HepG2 (cell line): ENCODE results near the gene SPHK2. TPM values are rescaled to one million over a fixed set of nuclear protein-coding genes. Genes with fewer than 3 reads are reported as not detected.

Source experiments
- ATAC-seq: fragments of 200-7000 bp; cut with Tn5 transposase; 3 replicates; pipeline ENCODE4 v1.9.1; 2020; ENCODE audit warnings: mild to moderate bottlenecking, moderate library complexity
- BruUV-seq: library from RNA; stranded (reverse); fragments of 400-500 nt; replicated peaks from 2 replicates; lab custom pipeline; 2021; lab: Mats Ljungman, UMichigan
- CTCF ChIA-PET: fragments of 300-600 bp; formaldehyde crosslinking; extraction: SDS; loops from one replicate; lab custom pipeline; 2021; ENCODE audit warnings: low total read pairs, inconsistent platforms, low intra/inter-chr PET ratio; lab: Yijun Ruan, JAX
- POLR2A ChIA-PET: fragments of 350-600 bp; sonication (Branson Sonifier 250); formaldehyde crosslinking; loops from one replicate; lab custom pipeline; 2020; ENCODE audit warnings: antibody characterized with exemption, inconsistent platforms; lab: Yijun Ruan, JAX
- DNase-seq: peaks from one replicate; pipeline ENCODE4 v3.0.0-alpha.2; 2015; ENCODE audit warnings: low spot score
- FAIRE-seq: peaks from 3 replicates; lab custom pipeline; 2011; peaks lifted over from hg19 to GRCh38; lab: Jason Lieb, UNC
- H2AFZ ChIP-seq: one replicate; pipeline ENCODE4 v1.6.1; 2011; ENCODE audit warnings: low read length, inconsistent platforms
- H3K27ac ChIP-seq: fragments of 300-600 bp; 3 replicates; pipeline ENCODE4 v1.8.0; 2011; ENCODE audit warnings: mixed run types, mild to moderate bottlenecking, mixed read lengths, low read length, inconsistent platforms; ENCODE audit not compliant: insufficient read depth; ENCODE audit errors: extremely low read length
- H3K27me3 ChIP-seq, 2 experiments: fragments of 200-600 bp in 1 of 2; 2 replicates in 1 of 2; 3 replicates in 1 of 2; pipeline versions ENCODE4 v1.6.0 to v1.8.0; 2011; ENCODE audit warnings: low read length in 2 of 2, mild to moderate bottlenecking in 2 of 2, moderate library complexity in 2 of 2, inconsistent platforms in 1 of 2; ENCODE audit not compliant: insufficient read depth in 2 of 2, control insufficient read depth in 1 of 2
- H3K36me3 ChIP-seq, 2 experiments: fragments of 200-600 bp in 1 of 2; replicated peaks in 1 of 2; 2 replicates in 1 of 2; 3 replicates in 1 of 2; pipeline versions ENCODE4 v1.5.1 to v1.8.0; 2011; ENCODE audit warnings: low read length in 2 of 2, inconsistent platforms in 1 of 2; ENCODE audit not compliant: insufficient read depth in 2 of 2, control insufficient read depth in 1 of 2
- H3K4me1 ChIP-seq: 2 replicates; pipeline ENCODE4 v1.5.1; 2012; ENCODE audit warnings: low read length, inconsistent platforms; ENCODE audit not compliant: insufficient read depth
- H3K4me2 ChIP-seq: 2 replicates; pipeline ENCODE4 v1.6.0; 2011; ENCODE audit warnings: low read depth, low read length, inconsistent platforms
- H3K4me3 ChIP-seq, 3 experiments: fragments of 200-600 bp in 1 of 3; sonication (generic), shearing (Covaris generic) in 1 of 3; replicated peaks in 1 of 3; 2 replicates each; pipeline ENCODE4 v1.5.1; 2011 to 2016; ENCODE audit warnings: low read length in 3 of 3, inconsistent platforms in 2 of 3, low read depth in 2 of 3, mild to moderate bottlenecking in 2 of 3, control low read depth in 1 of 3, mixed read lengths in 1 of 3; ENCODE audit not compliant: insufficient read depth in 1 of 3
- H3K79me2 ChIP-seq: one replicate; pipeline ENCODE4 v1.6.1; 2011; ENCODE audit warnings: low read length, inconsistent platforms; ENCODE audit not compliant: insufficient read depth
- H3K9ac ChIP-seq: 2 replicates; pipeline ENCODE4 v1.6.0; 2011; ENCODE audit warnings: mild to moderate bottlenecking, low read depth, low read length, inconsistent platforms; ENCODE audit not compliant: insufficient read depth
- H3K9me3 ChIP-seq: 2 replicates; pipeline ENCODE4 v1.5.1; 2012; ENCODE audit warnings: mild to moderate bottlenecking, low read length
- H4K20me1 ChIP-seq: 2 replicates; pipeline ENCODE4 v1.6.0; 2011; ENCODE audit warnings: inconsistent platforms, mild to moderate bottlenecking, low read length, moderate library complexity; ENCODE audit not compliant: insufficient read depth
- BHLHE40 ChIP-seq: IDR thresholded peaks from 2 replicates; pipeline ENCODE4 v1.6.1; 2011; ENCODE audit warnings: low read length, improper control_type of control experiment
- CSRNP1 ChIP-seq: sonication (generic); formaldehyde crosslinking; IDR thresholded peaks from 2 replicates; pipeline ENCODE4 v1.8.1; 2023; ENCODE audit warnings: mild to moderate bottlenecking, missing genetic modification reagents
- DBP ChIP-seq: sonication (generic); formaldehyde crosslinking; IDR thresholded peaks from 2 replicates; pipeline ENCODE4 v1.4.0; 2020; ENCODE audit warnings: missing genetic modification reagents; ENCODE audit errors: not compliant biosample characterization
- DMAP1 ChIP-seq: IDR thresholded peaks from 2 replicates; pipeline ENCODE4 v1.6.1; 2016
- FOXO1 ChIP-seq: sonication (generic); formaldehyde crosslinking; IDR thresholded peaks from 2 replicates; pipeline ENCODE4 v1.4.0; 2020; ENCODE audit warnings: missing genetic modification reagents
- GMEB1 ChIP-seq: sonication (generic); formaldehyde crosslinking; IDR thresholded peaks from 2 replicates; pipeline ENCODE4 v1.5.1; 2020; ENCODE audit warnings: missing genetic modification reagents, mild to moderate bottlenecking, borderline replicate concordance
- KDM4B ChIP-seq: sonication (generic); formaldehyde crosslinking; IDR thresholded peaks from 2 replicates; pipeline ENCODE4 v1.4.0; 2020; ENCODE audit warnings: missing genetic modification reagents
- KMT2A ChIP-seq: sonication (generic); formaldehyde crosslinking; IDR thresholded peaks from 2 replicates; pipeline ENCODE4 v1.4.0; 2020; ENCODE audit warnings: missing genetic modification reagents
- NR2F6 ChIP-seq, 2 experiments: IDR thresholded peaks; 2 replicates each; pipeline ENCODE4 v1.6.1; 2016; ENCODE audit warnings: antibody characterized with exemption in 1 of 2, mild to moderate bottlenecking in 1 of 2
- RELA ChIP-seq: sonication (generic); formaldehyde crosslinking; IDR thresholded peaks from 2 replicates; pipeline ENCODE4 v1.4.0; 2020; ENCODE audit warnings: missing genetic modification reagents
- SOX5 ChIP-seq: IDR thresholded peaks from 2 replicates; pipeline ENCODE4 v1.6.1; 2016; ENCODE audit warnings: borderline replicate concordance
- TRIM22 ChIP-seq: fragments of 450-650 bp; IDR thresholded peaks from 2 replicates; pipeline ENCODE4 v1.6.1; 2017
- ZNF143 ChIP-seq: sonication (generic); formaldehyde crosslinking; IDR thresholded peaks from 2 replicates; pipeline ENCODE4 v1.4.0; 2020; ENCODE audit warnings: missing genetic modification reagents
- ZNF17 ChIP-seq: sonication (generic); formaldehyde crosslinking; IDR thresholded peaks from 2 replicates; pipeline ENCODE4 v1.5.0; 2020; ENCODE audit warnings: mild to moderate bottlenecking, missing genetic modification reagents
- ZNF543 ChIP-seq: sonication (generic); formaldehyde crosslinking; IDR thresholded peaks from 2 replicates; pipeline ENCODE4 v1.4.0; 2020; ENCODE audit warnings: mild to moderate bottlenecking, missing genetic modification reagents
- ZNF589 ChIP-seq: sonication (generic); formaldehyde crosslinking; conservative IDR thresholded peaks from 2 replicates; pipeline ENCODE4 v1.8.0; 2022; ENCODE audit warnings: mild to moderate bottlenecking, moderate library complexity, missing genetic modification reagents
- ZNF879 ChIP-seq: sonication (generic); formaldehyde crosslinking; IDR thresholded peaks from 2 replicates; pipeline ENCODE4 v1.8.1; 2023; ENCODE audit warnings: missing genetic modification reagents
- WGBS: methylation state at CpG from one replicate; pipeline ENCODE4 v1.1.6; 2017; ENCODE audit warnings: low lambda C conversion rate; 5-methylcytosine and 5-hydroxymethylcytosine counted together
- in situ Hi-C: cut with HindIII; loops from 2 replicates; pipeline ENCODE4 v1.10.0; 2017; ENCODE audit warnings: low pct_unique_long_range_greater_than_20kb; ENCODE audit not compliant: extremely low pct_ligation_motif_present
- intact Hi-C: fragments of 100-400 bp; cut with micrococcal nuclease; formaldehyde crosslinking; loops from one replicate; pipeline ENCODE4 v1.10.0; 2022; ENCODE audit not compliant: unreplicated experiment
- polyA plus RNA-seq, 8 experiments: library from polyadenylated mRNA; depleted of rRNA in 3 of 8; stranded (reverse) in 7 of 8; unstranded in 1 of 8; fragments of >200 nt; fragmentation: Illumina TruSeq in 4 of 8; extraction: Trizol in 4 of 8; gene quantifications; 2 replicates each; pipeline versions ENCODE4 v1.2.1 to v1.2.3, GENCODE V29; 2011 to 2016; ENCODE audit warnings: low read depth in 4 of 8, missing spikeins in 1 of 8, mixed read lengths in 1 of 8; ENCODE audit not compliant: insufficient read depth in 1 of 8
- total RNA-seq, 5 experiments: library from RNA; depleted of rRNA; stranded (reverse); fragments of >200 nt; fragmentation: Illumina TruSeq; extraction: Trizol; gene quantifications; 2 replicates each; pipeline ENCODE4 v1.2.3, GENCODE V29; 2016; ENCODE audit warnings: low read depth in 1 of 5

The SPHK2 gene
- total and polyA plus RNA-seq, 2 of the 13 experiments (the other 11 are each of a cell fraction or from before 2014, with no cell fraction given), result 2.9 to 14.4 TPM

- Histone ChIP-seq H3K36me3 (no peaks in the 10 kb centered on the region), H3K4me1 (peaks cover 16% of the 10 kb centered on the region), H3K9ac (no peak overlapping the region), H3K4me3 (peak overlapping the region; percentile 13 to 69 (median 59); a peak in 4 of 6 replicates), H3K4me2 (peak overlapping the region; percentile 88), H2AFZ (no peak overlapping the region), H3K27me3 (peaks cover 0 to 1% of the 10 kb centered on the region in 2 experiments; a peak in 2 of 5 replicates), H3K9me3 (no peaks in the 10 kb centered on the region), H3K27ac (no peak overlapping the region), H3K79me2 (no peaks in the 10 kb centered on the region), H4K20me1 (no peaks in the 10 kb centered on the region)
- peak; percentile 79 for ATAC-seq
- DNase-seq, result peak; percentile 53
- in situ Hi-C loops (loop anchor here (5.0 kb wide), 2 partner anchors 142 to 197 kb away; no protein-coding TSS in a partner anchor), intact Hi-C loops (no loop called here)
- FAIRE-seq, result peak; percentile 49
- 9% methylated on average over 9 of the region's 25 CpGs for WGBS
- POLR2A ChIA-PET, result interaction anchor here (0.5 to 3.4 kb wide), 9 partner anchors 8 to 162 kb away, joined by 3 to 16 read pairs (median 4); partner anchors contain the start of genes DBP, RPL18 and SPHK2
- CTCF ChIA-PET, result no interaction called here
- BruUV-seq, result no TSS peak
- TF ChIP-seq RELA (CRISPR knock-in tag) (no peak), ZNF17 (no peak), FOXO1 (CRISPR knock-in tag) (no peak), TRIM22 (no peak), CSRNP1 (CRISPR knock-in tag) (no peak), DMAP1 (no peak), GMEB1 (CRISPR knock-in tag) (no peak; the same call in 1 of the 2 replicates), ZNF543 (CRISPR knock-in tag) (no peak), ZNF879 (no peak), NR2F6 (IDR thresholded peaks at IDR 0.05) (no peak), NR2F6 (CRISPR knock-in tag; IDR thresholded peaks at IDR 0.05) (no peak), ZNF589 (CRISPR knock-in tag) (no peak), KDM4B (CRISPR knock-in tag) (no peak), KMT2A (CRISPR knock-in tag) (no peak), BHLHE40 (no peak), SOX5 (CRISPR knock-in tag) (no peak), ZNF143 (CRISPR knock-in tag) (peak; percentile 99), DBP (no peak)
These were observed 25.7 kb downstream of the SPHK2 start for GRCh38 chr19:48644839-48645619.
